Prostate gland (tissue), 2 donors: Measurements from ENCODE around the gene PPP2R5C.

Experiments
- CTCF ChIP-seq, 4 experiments: fragments of 200-600 bp in 2 of 4; fragments of 450-650 bp in 2 of 4; sonication (generic) in 2 of 4; IDR thresholded peaks; 1 replicate in 3 of 4; 2 replicates in 1 of 4; pipeline ENCODE4 v1.5.1; 2016 to 2019; ENCODE audit warnings: antibody characterized with exemption in 4 of 4, mild to moderate bottlenecking in 2 of 4, moderate library complexity in 2 of 4
- POLR2A ChIP-seq: fragments of 450-650 bp; IDR thresholded peaks from one replicate; pipeline ENCODE4 v1.6.1; 2016; ENCODE audit warnings: antibody characterized with exemption, mild to moderate bottlenecking

GRCh38 chr14:101879529-101880336 lies 118.2 kb downstream of the PPP2R5C start:
- TF ChIP-seq CTCF (IDR thresholded peaks at IDR 0.05) (no peak), POLR2A (no peak)
